GM10847 (cell line): ENCODE measurements around the gene SIX5.

Experiments
- POLR2A ChIP-seq: IDR thresholded peaks from 2 replicates; pipeline ENCODE4 v1.6.1; 2011; ENCODE audit not compliant: insufficient read length; ENCODE audit errors: extremely low read depth

The SIX5 gene

DNA sequence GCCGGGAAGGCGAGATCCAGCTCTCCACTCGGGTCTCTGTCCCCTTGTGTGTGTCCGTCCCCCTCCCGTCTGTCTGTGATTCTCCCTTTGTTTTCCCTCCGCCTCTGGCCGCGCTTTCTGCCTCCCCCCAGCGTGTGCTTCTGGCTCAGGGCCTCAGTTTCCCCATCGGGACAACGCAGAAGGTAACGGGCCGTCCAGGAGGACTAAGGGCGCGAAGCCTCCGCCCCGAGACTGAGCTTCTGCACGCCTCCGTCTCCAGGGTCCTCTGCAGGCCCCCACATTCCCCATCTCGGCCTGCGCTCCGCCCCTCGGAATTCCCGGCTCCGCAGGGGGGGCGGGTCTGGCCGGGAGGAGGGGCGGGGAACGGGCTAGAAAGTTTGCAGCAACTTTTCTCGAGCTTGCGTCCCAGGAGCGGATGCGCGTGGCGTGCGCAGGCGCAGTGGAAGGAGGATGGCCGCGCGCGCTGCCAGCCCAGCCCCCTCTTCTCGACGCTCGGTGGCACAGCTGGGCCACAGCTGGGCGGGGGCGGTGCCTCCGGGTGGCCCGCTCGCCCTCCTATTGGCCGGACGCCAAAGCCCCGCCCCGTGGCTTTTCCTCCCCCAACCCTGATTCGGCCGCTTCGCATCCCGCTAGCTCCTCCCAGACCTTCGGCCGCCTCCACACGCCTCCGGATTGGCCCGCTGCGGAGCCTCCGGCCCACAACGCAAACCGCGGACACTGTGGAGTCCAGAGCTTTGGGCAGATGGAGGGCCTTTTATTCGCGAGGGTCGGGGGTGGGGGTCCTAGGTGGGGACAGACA, at the start of gene SIX5:
TSS of gene SIX5 (minus strand) at position 269 of the 799 bp plus-strand sequence. CDS start 408 bp downstream, outside the sequence.
- TF ChIP-seq POLR2A, result peak; percentile 20

DNA sequence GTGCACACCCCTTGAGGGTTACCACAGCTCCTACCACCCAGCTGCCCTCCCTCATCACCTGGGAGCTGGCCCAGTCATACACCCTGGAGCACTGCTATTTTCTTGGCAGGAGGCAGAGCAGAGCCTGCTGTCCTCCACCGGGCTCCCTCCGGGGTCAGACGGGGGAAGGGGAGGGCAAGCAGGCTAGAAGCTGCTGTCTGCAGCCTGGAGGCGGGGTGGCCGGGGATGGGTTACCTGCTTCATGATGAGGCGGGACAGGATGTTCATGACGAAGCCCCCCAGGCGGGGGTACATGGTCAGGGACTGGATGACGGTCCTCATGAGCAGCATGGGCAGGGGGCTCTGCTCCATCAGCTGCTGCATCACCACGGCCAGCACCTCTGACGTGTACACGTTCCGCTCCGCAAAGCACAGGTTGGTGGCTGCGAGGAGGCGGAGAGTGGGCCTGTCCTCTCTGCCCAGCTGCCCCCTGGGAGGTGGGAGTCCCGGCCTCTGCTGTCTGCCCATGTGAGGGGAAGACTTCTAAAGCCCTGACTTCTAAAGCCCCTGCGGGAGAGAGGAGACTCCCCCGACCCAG, 48.8 kb upstream of the SIX5 start:
- TF ChIP-seq POLR2A, result no peak

DNA sequence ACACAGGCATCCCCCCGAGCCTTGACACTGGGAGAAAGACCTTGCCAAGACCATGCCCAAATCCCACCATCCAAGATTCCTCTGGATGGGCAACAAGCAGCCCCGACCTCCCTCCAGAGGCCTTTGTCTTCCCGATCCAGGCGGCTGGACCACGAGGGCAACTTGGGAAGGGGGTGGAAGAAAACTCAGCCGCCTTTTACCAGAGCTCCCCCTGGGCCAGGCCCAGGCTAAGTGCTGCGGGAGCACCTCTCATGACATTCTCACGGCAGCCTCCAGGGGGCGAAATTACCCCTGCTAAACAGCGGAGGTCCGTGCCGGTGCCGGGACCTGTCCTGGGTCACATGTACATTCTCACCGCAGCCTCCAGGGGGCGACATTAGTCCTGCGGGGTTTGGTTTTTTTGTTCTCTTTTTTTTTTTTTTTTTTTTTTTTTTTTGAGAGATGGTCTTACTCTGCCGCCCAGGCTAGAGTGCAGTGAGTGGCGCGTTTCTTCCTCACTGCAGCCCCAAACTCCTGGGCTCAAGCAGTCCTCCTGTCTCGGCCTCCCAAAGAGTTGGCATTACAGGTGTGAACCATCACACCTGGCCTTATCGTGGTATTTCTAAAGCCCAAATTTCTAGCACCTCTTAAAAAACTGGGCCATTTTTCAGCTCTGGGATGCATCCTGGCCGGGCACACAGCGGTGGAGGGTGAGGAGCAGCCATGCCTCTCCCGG, 48.1 kb upstream of the SIX5 start:
- no peak for TF ChIP-seq POLR2A

DNA sequence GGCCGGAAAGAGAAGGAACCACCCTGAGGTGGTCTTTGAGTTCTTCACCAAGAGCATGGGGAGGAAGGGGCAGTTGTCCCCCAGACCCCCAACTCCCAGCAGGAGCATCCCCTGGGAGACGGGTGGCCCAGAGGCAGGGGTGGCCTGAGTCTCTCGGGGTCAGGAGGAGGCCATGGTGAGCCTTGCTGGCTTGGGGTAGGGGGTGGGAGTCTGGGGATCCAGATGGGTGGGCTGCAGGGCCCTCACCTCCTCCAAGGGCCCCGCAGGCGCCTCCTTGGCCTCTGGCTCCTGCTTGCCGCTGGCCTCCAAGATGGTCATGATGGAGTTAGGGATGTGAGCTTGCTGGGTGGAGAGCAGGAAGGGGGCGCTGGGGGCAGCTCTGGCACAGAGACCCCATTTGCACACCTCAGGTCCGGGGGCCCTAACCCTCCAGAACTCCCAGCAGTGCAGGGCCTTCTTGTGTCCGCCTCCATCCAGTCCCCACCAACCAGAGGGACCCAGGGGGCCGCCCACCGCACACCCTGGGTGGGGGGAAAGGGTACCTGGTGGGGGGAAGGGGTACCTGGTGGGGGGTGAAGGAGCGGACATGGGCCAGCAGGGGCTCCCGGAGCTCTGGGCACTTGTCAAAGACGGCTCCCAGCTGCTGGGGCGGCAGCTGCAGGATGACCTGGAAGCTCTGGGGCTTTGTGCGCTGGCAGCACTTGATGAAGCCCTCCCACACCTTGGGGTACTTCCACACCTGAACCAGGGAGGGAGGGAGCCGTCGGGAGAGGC, 47.4 kb upstream of the SIX5 start:
- TF ChIP-seq POLR2A, result no peak

DNA sequence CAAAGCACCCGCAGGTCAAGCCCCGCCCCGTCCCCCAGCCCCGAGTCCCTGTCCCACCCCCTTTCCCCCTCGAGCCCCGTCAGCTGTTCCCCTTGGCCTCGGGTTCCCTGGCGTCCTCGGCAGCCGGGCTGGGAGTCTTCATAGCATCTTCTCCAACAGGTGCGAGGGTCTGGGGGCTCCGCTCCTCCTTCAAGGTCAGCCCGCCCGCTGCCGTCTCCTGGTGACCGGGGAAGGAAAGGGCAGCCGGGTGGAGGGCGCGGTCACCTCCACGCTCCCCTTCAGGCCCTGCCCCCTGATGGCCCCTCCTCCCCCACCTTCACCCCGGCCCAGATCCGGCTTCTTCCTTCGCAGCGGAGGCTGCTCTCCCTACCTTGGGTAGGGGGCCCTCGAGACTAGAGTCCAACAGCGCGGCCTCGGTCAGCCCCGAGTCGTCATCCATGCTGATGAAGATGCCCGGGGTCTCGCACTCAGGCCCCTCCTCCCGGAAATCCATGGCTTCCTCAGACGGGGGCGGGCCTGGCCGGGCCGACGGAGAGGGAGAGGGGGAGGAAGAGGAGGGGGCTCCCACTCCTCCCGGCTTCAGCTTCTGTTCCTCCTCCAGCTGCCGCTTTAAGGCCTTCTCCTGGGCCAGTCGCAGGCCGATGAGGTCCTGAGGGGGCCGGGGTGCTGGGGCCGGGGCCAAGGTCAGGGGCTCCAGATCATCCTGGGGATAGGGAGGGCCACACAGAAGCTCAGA, 46.6 kb upstream of the SIX5 start:
- no peak for TF ChIP-seq POLR2A

DNA sequence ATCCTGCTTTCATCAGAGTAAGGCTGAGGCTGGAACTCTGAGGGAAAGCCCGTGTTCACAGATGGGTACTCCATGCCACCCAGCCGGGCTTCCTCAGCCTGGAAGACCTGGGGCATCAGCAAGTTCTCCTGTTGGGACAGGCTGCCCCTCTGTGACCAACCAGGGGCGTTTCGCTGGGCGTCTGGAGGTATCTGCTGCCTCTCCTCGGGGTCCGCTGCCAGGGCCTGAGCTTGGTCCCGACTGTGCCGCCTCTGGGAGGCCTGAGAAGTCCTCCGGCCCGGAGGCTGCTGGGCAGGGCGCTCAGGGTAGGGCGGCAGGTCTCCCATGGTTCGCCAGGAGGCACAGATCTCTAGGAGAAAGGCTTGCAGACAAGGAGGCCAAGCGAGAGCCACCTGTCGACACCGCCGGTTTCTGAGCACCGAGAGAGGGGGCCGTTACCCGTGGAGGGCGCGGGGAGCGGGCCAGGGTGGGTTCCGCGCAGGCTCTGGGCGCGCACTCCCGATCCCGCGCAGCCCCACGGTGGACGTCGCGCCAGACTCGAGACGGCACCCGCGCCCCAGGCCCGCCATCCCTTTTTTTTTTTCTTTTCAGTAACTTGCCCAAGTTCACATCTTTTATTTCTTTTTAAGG, 45.9 kb upstream of the SIX5 start, which contains the start of gene RSPH6A:
TSS of gene RSPH6A (minus strand) at position 458 of the 630 bp plus-strand sequence. CDS start at position 326, 132 bp downstream.
- no peak for TF ChIP-seq POLR2A

DNA sequence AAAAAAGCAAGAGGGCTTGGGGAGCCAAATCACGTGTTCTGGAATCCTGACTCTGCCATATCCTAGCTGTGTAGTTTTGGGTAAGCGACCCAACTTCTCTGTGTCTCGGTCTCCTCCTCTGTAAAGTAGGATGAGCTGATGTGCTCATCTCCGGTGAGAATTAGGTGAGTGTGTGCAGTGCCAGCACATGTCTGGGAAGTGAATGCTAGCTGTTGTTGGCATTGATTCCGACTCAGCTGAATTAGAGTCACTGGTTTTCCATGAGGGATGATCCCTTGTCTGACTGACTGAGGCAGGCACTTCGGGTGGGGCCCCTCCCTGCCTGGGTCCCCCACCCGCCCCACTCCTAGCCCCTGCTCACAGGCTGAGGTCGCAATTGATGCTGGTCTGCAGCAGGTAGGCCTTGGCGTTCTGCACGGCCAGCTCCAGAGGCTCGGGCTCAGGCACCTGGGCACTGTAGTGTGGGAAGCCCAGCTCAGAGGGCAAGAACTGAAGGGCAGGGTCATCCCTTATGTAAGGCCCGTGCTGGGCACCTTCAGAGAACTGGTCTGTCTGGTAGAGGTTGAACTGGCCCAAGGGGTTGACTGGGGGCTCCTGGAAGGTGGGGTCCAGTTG, 45.2 kb upstream of the SIX5 start:
- TF ChIP-seq POLR2A, result no peak

DNA sequence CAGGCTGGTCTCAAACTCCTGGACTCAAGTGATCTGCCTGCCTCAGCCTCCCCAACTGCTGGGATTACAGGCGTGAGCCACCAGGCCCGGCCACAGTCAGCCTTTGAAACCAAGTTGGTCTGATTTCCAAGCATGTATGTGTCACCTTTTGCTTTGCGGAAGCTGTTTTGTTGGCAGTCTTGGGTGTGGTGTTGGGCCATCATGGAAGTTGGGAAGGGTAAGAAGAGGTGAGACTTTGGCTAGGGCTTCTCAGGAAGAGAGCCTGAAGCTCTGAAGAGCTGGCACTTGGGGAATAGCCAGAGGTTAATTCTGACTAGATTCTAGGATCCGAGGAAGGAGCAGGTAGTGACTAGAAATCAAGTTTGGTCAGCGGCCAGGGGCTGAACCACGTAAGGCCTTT, 43.2 kb upstream of the SIX5 start:
- no peak for TF ChIP-seq POLR2A

DNA sequence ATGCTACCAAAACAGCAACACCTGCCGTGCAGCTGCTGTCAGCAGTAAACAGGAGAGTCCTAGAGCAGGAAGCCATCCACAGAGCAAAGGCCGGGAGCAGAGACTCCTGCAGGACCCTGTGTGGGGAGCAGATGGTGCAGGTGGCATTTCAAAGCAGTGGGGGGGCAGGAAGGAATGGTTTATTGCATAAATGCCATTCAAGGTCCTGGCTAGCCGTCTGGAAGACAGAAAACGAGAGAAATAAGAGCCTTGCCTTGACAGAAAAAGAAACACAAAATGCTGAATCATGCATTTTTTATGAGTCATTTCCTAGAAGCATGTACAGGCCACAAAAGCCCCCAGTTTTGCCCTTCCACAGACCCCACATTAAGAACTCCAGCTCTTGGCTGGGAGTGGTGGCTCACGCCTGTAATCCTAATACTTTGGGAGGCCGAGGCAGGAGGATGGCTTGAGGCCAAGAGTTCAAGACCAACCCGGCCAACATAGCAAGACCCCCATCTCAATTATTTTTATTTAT, 40.6 kb upstream of the SIX5 start:
- TF ChIP-seq POLR2A, result no peak

DNA sequence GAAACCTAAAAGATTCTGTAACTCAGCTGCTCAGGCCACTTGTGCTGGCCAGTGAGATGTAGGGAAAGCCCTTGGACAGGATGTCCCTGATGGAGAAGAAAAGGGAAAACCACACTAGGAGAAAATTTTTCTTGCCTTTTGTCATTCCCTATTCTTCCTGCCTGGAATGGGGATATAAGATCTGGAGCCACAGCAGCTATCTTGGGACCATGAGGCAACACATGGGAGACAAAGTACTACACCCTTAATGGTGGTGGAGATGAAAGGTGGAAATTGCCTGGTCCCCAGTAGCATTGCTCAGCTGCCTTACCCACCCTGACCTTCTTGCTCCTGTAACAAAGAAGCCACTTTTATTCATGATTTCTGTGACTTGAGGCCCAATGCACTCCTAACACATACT, 36.7 kb upstream of the SIX5 start:
- TF ChIP-seq POLR2A, result no peak

DNA sequence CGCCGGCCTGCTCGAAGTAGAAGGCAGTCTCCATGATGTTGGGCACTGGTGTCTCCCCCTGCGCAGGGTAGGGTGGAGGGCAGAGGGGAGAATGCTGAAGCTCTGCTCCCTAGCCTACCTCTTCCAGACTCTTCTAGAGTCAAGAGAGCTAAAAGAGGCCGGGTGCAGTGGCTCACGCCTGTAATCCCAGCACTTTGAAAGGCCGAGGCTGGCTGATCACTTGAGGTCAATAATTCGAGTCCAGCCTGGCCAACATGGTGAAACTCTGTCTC, 35.8 kb upstream of the SIX5 start:
- TF ChIP-seq POLR2A, result no peak

DNA sequence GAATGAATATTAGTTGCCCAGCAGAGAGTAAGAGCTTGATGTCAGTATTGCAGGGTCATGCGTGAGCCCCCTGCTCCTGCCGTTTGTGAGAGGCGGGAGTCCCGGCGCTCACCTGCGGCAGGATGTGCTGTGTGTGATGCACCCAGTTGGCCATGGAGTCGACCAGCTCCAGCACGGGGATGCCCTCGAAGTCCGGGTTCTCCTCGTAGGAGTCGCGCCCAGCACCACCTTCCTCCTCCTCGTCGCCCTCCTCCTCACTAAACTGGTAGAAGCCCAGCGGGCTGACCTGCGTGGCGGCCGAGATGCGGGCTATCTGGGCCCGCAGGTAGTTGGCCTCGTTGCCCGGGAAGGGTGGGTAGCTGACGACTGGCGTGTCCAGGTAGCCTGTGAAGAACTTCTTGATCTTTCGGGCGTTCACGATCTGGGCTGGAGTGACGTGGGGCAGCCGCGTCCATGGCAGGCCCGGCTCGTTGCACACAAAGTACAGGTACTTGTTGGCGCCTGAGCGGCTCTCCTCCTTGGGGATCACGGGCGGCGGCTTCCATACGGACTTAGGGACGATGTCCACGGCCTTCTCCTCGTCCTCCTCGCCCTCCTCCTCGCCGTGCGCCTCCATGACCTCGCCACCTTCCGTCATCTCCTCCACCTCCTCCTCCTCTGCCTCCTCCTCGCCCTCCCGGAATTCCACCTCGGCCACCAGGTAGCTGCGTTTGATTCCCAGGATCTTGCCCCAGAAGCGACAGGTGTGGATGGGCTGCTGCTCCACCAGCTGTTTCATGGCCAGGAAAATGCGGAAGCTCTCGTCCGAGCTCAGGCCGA, 35.3 kb upstream of the SIX5 start:
- no peak for TF ChIP-seq POLR2A

DNA sequence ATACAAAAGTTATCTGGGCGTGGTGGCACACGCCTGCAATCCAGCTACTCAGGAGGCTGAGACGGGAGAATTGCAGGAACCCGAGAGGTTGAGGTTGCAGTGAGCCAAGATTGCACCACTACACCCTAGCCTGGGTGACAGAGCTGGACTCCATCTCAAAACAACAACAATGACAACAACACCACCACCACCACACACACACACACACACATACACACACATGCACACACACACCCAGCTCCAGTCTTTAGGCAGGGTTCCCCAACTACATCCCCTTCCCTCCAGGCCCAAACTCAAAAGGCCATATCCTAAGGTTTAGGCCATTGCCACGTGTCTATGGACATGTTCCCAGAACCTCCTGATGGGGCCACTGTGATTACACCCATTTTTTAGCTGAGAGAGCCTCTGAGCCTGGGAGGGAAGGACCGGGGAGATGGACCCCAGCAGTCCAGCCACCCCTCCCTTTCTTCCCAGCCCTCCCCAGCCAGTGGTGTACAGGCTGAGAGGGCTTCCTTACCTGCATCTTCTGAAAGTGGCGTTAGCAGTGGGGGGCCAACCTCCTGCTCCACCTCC, 32.6 kb upstream of the SIX5 start:
- no peak for TF ChIP-seq POLR2A
